Thymus (tissue), 11 donors: Measurements from ENCODE around the gene CDAN1. TPM values are rescaled to one million over a fixed set of nuclear protein-coding genes. Genes with fewer than 3 reads are reported as not detected.

Experiments used
- DNase-seq, 9 donors: peaks; one replicate each; pipeline ENCODE4 v3.0.0-alpha.2; 2013; ENCODE audit warnings: low spot score in 9 of 9, low read depth in 6 of 9, missing footprints in 1 of 9
- H3K27ac ChIP-seq, 2 donors: one replicate each; pipeline ENCODE4 v1.5.1; 2013; ENCODE audit warnings: control low read depth in 1 of 2, low read depth in 1 of 2, low read length in 1 of 2, mild to moderate bottlenecking in 1 of 2, moderate library complexity in 1 of 2
- H3K27me3 ChIP-seq, 2 donors: one replicate each; pipeline ENCODE4 v1.5.1; 2013; ENCODE audit warnings: low read length in 1 of 2; ENCODE audit not compliant: control insufficient read depth in 2 of 2, insufficient read depth in 1 of 2
- H3K36me3 ChIP-seq, 2 donors: one replicate each; pipeline ENCODE4 v1.5.1; 2013; ENCODE audit warnings: low read length in 1 of 2, mild to moderate bottlenecking in 1 of 2, moderate library complexity in 1 of 2; ENCODE audit not compliant: control insufficient read depth in 2 of 2, insufficient read depth in 2 of 2
- H3K4me1 ChIP-seq, 2 donors: one replicate each; pipeline ENCODE4 v1.5.1; 2013; ENCODE audit warnings: low read length in 2 of 2; ENCODE audit not compliant: control insufficient read depth in 2 of 2, insufficient read depth in 2 of 2
- H3K4me3 ChIP-seq, 2 donors: one replicate each; pipeline ENCODE4 v1.5.1; 2013; ENCODE audit warnings: low read length in 2 of 2, control low read depth in 1 of 2, mild to moderate bottlenecking in 1 of 2
- H3K9me3 ChIP-seq, 2 donors: one replicate each; pipeline ENCODE4 v1.5.1; 2013; ENCODE audit warnings: low read length in 1 of 2, mild to moderate bottlenecking in 1 of 2; ENCODE audit not compliant: control insufficient read depth in 2 of 2, insufficient read depth in 1 of 2
- WGBS: extraction: QIAGEN DNeasy Blood & Tissue Kit; methylation state at CpG from one replicate; pipeline ENCODE4 v1.1.7; 2013; 5-methylcytosine and 5-hydroxymethylcytosine counted together
- polyA plus RNA-seq: library from polyadenylated mRNA; stranded (reverse); fragments of 200-250 nt; gene quantifications from one replicate; pipeline ENCODE4 v1.2.3, GENCODE V29; 2013
- total RNA-seq: library from RNA; stranded (reverse); fragments of 120-200 nt; gene quantifications from one replicate; pipeline ENCODE4 v1.2.4, GENCODE V29; 2013
- donor health status: healthy.

Gene CDAN1
- total and polyA plus RNA-seq, 2 donors, result 8.1 to 14.8 TPM

DNA sequence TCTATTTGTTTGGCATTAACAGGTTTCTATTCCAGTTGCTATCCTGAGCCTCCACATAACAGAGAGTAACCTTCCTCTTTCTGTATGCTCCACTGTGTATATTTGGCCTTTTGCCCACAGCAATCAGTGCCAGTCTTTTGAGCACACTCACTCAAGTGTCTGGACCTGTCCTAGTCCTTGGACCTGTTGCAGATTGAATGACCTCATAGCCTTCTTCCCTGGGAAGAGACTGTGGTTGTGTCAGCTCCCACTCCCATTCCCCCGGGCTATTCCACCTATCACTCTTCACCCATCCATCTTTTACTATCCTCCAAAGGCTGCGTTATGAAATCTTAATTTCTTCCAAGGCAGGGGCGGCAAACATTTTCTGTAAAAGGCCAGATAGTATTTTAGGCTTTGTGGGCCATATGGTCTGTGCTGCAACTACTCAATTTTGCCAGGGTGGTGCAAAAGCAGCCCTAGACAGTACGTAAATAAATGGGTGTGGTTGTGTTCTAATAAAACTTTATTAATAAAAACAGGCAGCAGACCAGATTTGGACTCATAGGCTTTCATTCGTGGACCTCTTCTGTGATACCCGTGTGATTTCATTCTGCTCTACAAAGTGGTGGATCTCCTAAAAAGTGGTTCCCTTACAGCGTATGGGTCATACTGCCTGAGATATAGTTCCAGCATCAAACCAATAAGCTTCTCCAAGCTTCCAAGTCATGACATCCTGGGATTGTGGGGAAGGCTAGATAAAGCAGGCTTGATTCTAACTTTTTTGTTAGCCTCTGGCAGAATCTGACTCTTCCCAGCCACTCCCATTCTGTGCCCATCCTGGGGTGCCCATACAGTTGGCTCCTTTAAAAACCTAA, 57.4 kb downstream of the CDAN1 start:
- Histone ChIP-seq H3K4me3 (no peak overlapping the region), H3K4me1 (no peaks in the 10 kb centered on the region), H3K36me3 (peaks cover 9 to 17% of the 10 kb centered on the region in 2 donors), H3K27me3 (no peaks in the 10 kb centered on the region), H3K9me3 (no peaks in the 10 kb centered on the region), H3K27ac (no peak overlapping the region)
- WGBS, result 97% methylated on average over 7 of the region's 7 CpGs
- no peak for DNase-seq

DNA sequence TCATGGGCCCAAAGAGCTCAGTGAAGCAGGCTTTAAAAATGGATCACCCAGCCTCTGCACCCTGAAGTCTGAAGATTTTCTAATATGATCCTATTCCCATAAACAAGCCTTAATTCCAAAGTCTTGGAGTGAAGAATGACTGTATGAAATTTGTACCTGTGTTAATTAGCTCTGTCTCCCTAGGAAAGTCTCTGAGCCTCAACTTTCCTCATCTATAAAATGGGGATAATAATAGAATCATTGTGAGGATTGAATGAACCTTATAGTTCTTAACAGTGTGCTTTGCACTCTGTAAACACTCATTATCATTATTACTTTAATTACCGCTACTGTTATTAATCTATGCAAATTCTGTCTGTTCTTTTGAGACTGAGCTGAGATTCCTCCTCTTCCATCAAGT, 61.9 kb downstream of the CDAN1 start:
- no peaks in the 10 kb centered on the region for H3K4me1 ChIP-seq
- H3K36me3 ChIP-seq, result peaks cover 0 to 4% of the 10 kb centered on the region in 2 donors
- no peaks in the 10 kb centered on the region for H3K27me3 ChIP-seq
- no peak for DNase-seq
- 96% methylated on average over 1 of the region's 1 CpG for WGBS
- no peaks in the 10 kb centered on the region for H3K9me3 ChIP-seq
- H3K27ac ChIP-seq, result no peak overlapping the region
- H3K4me3 ChIP-seq, result no peak overlapping the region

GRCh38 chr15:42674472-42674871, 62.5 kb downstream of the CDAN1 start:
- Histone ChIP-seq H3K27me3 (no peaks in the 10 kb centered on the region), H3K4me3 (no peak overlapping the region), H3K27ac (no peak overlapping the region), H3K4me1 (no peaks in the 10 kb centered on the region), H3K36me3 (peaks cover 0 to 4% of the 10 kb centered on the region in 2 donors), H3K9me3 (no peaks in the 10 kb centered on the region)
- DNase-seq, result no peak
- whole genome bisulfite sequencing, result 96% methylated on average over 6 of the region's 6 CpGs

Other genes starting within 250 kb of the CDAN1 start
- 23.7 TPM for gene ZNF106, start 246.0 kb downstream of the CDAN1 start, total RNA-seq
- 8.6 TPM for gene ZNF106, start 246.0 kb downstream of the CDAN1 start, polyA plus RNA-seq
- gene SNAP23, start 241.5 kb downstream of the CDAN1 start, total RNA-seq, result 34.0 TPM
- gene SNAP23, start 241.5 kb downstream of the CDAN1 start, polyA plus RNA-seq, result 66.3 TPM
- 9.6 TPM for gene LRRC57, start 188.3 kb downstream of the CDAN1 start, total RNA-seq
- 13.8 TPM for gene LRRC57, start 188.3 kb downstream of the CDAN1 start, polyA plus RNA-seq
- 24.5 TPM for gene HAUS2, start 188.3 kb downstream of the CDAN1 start, total RNA-seq
- gene HAUS2, start 188.3 kb downstream of the CDAN1 start, polyA plus RNA-seq, result 18.6 TPM
- 4.4 TPM for gene STARD9, start 161.5 kb downstream of the CDAN1 start, total RNA-seq
- 7.8 TPM for gene STARD9, start 161.5 kb downstream of the CDAN1 start, polyA plus RNA-seq
- 5.7 TPM for gene TTBK2, start 183.7 kb upstream of the CDAN1 start, total RNA-seq
- 4.4 TPM for gene TTBK2, start 183.7 kb upstream of the CDAN1 start, polyA plus RNA-seq